ENCODE results near the gene MYMX.

GRCh38 chr6:44265722-44266233 is 49.1 kb downstream of the MYMX start:
- TF ChIP-seq POLR2A (IDR thresholded peaks at IDR 0.05; ENCODE audit: low read depth, low read length) (no peak), POLR2AphosphoS5 (IDR thresholded peaks at IDR 0.05; ENCODE audit: low read depth, low read length) (no peak), TAF1 (IDR thresholded peaks at IDR 0.05; ENCODE audit: borderline replicate concordance, low read depth, low read length) (no peak)

Data from GM12892 (cell line).